AG04450 (cell line): ENCODE data around the gene SLC2A4. TPM values are rescaled to one million over a fixed set of nuclear protein-coding genes. Genes with fewer than 3 reads are reported as not detected.

Experiments used
- CTCF ChIA-PET: fragments of 300-600, 350-600 bp; formaldehyde crosslinking; extraction: SDS; loops from one replicate; lab custom pipeline; 2022; ENCODE audit warnings: antibody characterized with exemption, inconsistent platforms; lab: Charles Lee
- POLR2A ChIA-PET: fragments of 350-600 bp; formaldehyde crosslinking; extraction: SDS; loops from one replicate; lab custom pipeline; 2021; ENCODE audit warnings: antibody characterized with exemption, inconsistent platforms; lab: Yijun Ruan, JAX
- DNase-seq: peaks from one replicate; pipeline ENCODE4 v3.0.0-alpha.2; 2011; ENCODE audit warnings: low read depth, low spot score
- H3K27ac ChIP-seq: one replicate; pipeline ENCODE4 v1.5.1; 2012; ENCODE audit warnings: low read depth, low read length, control low read depth
- H3K27me3 ChIP-seq: one replicate; pipeline ENCODE4 v1.6.0; 2012; ENCODE audit warnings: low read length; ENCODE audit not compliant: control insufficient read depth, insufficient read depth
- H3K4me3 ChIP-seq: 2 replicates; pipeline ENCODE4 v1.5.1; 2011; ENCODE audit warnings: mild to moderate bottlenecking, low read depth, low read length, control low read depth
- H3K9me3 ChIP-seq: 2 replicates; pipeline ENCODE4 v1.5.1; 2012; ENCODE audit warnings: low read length; ENCODE audit not compliant: control insufficient read depth, insufficient read depth
- CTCF ChIP-seq: IDR thresholded peaks from 2 replicates; pipeline ENCODE4 v1.5.1; 2011; ENCODE audit warnings: low read depth, low read length, control low read depth, inconsistent platforms
- polyA plus RNA-seq: library from polyadenylated mRNA; depleted of rRNA; stranded (reverse); fragments of >200 nt; gene quantifications from 2 replicates; pipeline ENCODE4 v1.2.3, GENCODE V29; 2011

Gene SLC2A4
- polyA plus RNA-seq, 1 experiment = 0.21 TPM

GRCh38 chr17:7238420-7239090 lies 43.0 kb upstream of the SLC2A4 start:
- POLR2A ChIA-PET = interaction anchor here (0.7 to 1.3 kb wide), 2 partner anchors 16 to 19 kb away, joined by 4 to 5 read pairs; partner anchors contain the start of genes ACADVL and DLG4
- CTCF ChIA-PET = no interaction called here
- no peak for DNase-seq
- Histone ChIP-seq H3K27ac (peak overlapping the region; percentile 70), H3K4me3 (peak overlapping the region; percentile 93), H3K27me3 (no peaks in the 10 kb centered on the region), H3K9me3 (peaks cover 3% of the 10 kb centered on the region; the same call in 1 of the 2 replicates)
- no peak for TF ChIP-seq CTCF

- H3K4me3 ChIP-seq = peak within 1 kb of the TSS; percentile 97
- peak within 1 kb of the TSS; percentile 70 for H3K27ac ChIP-seq
- peaks cover 3% of the 10 kb centered on the region; the same call in 1 of the 2 replicates for H3K9me3 ChIP-seq
- no peak for TF ChIP-seq CTCF
- DNase-seq = peak; percentile 99
- ChIA-PET CTCF (no interaction called here), POLR2A (interaction anchor here (0.6 to 1.3 kb wide), 4 partner anchors 17 to 69 kb away, joined by 3 to 10 read pairs (median 4); partner anchors contain the start of genes ACADVL and DLG4)
- no peaks in the 10 kb centered on the region for H3K27me3 ChIP-seq
Measured at GRCh38 chr17:7239091-7240027, 42.2 kb upstream of the SLC2A4 start, which contains the start of gene PHF23. PHF23 (minus strand) TSS chr17:7239457; CDS start chr17:7239279, 178 bp downstream.

GRCh38 chr17:7240375-7240774 lies 41.1 kb upstream of the SLC2A4 start:
- H3K4me3 ChIP-seq = peak overlapping the region; percentile 97

GRCh38 chr17:7241090-7241733 lies 40.3 kb upstream of the SLC2A4 start:
- CTCF ChIA-PET = interaction anchor here (1.0 kb wide), 2 partner anchors 55 to 195 kb away, joined by 3 read pairs; no protein-coding TSS in a partner anchor
- Histone ChIP-seq H3K27me3 (no peaks in the 10 kb centered on the region), H3K9me3 (peaks cover 3% of the 10 kb centered on the region; the same call in 1 of the 2 replicates), H3K27ac (no peak overlapping the region), H3K4me3 (peak overlapping the region; percentile 97)
- POLR2A ChIA-PET = interaction anchor here (1.9 to 2.9 kb wide), 3 partner anchors 10 to 21 kb away, joined by 5 to 18 read pairs (median 12); partner anchors contain the start of genes ACADVL, CTDNEP1, DLG4 and ELP5
- DNase-seq = no peak
- TF ChIP-seq CTCF = no peak

More at GRCh38 chr17:7240375-7240774, 41.1 kb upstream of the SLC2A4 start:
- DNase-seq = no peak
- TF ChIP-seq CTCF = no peak
- POLR2A ChIA-PET = no interaction called here
- no peak overlapping the region for H3K27ac ChIP-seq
- peaks cover 3% of the 10 kb centered on the region; the same call in 1 of the 2 replicates for H3K9me3 ChIP-seq
- CTCF ChIA-PET = interaction anchor here (1.0 kb wide), 1 partner anchor 55 kb away, joined by 3 read pairs; no protein-coding TSS in a partner anchor
- H3K27me3 ChIP-seq = no peaks in the 10 kb centered on the region
